ENCODE data around the gene GRWD1.

DNA sequence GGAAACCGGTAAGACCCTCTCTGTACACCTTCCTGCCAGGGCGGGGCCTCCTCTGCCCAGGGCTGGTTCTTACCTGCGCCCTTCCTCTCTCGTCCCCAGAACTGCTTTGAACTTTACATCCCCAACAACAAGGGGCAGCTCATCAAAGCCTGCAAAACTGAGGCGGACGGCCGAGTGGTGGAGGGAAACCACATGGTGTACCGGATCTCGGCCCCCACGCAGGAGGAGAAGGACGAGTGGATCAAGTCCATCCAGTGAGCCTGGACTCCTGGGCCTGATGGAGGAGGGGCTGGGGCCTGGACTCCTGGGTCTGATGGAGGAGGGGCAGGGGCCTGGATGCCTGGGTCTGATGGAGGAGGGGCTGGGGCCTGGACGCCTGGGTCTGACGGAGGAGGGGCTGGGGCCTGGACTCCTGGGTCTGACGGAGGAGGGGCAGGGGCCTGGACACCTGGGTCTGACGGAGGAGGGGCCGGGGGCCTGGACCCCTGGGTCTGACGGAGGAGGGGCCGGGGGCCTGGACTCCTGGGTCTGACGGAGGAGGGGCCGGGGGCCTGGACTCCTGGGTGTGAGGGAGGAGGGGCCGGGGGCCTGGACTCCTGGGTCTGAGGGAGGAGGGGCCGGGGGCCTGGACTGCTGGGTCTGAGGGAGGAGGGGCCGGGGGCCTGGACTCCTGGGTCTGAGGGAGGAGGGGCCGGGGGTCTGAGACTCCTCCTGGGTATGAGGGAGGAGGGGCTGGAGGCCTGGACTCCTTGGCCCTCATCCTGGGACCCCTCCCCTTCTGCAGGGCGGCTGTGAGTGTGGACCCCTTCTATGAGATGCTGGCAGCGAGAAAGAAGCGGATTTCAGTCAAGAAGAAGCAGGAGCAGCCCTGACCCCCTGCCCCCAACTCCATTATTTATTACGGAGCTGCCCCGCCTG, 32.8 kb downstream of the GRWD1 start:
- TF ChIP-seq POLR2AphosphoS5 (IDR thresholded peaks at IDR 0.05; ENCODE audit: insufficient read depth in 1 of 2, low read depth in 1 of 2), result no peak
- TF ChIP-seq, protein P1, sequence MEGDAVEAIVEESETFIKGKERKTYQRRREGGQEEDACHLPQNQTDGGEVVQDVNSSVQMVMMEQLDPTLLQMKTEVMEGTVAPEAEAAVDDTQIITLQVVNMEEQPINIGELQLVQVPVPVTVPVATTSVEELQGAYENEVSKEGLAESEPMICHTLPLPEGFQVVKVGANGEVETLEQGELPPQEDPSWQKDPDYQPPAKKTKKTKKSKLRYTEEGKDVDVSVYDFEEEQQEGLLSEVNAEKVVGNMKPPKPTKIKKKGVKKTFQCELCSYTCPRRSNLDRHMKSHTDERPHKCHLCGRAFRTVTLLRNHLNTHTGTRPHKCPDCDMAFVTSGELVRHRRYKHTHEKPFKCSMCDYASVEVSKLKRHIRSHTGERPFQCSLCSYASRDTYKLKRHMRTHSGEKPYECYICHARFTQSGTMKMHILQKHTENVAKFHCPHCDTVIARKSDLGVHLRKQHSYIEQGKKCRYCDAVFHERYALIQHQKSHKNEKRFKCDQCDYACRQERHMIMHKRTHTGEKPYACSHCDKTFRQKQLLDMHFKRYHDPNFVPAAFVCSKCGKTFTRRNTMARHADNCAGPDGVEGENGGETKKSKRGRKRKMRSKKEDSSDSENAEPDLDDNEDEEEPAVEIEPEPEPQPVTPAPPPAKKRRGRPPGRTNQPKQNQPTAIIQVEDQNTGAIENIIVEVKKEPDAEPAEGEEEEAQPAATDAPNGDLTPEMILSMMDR (IDR thresholded peaks at IDR 0.05), result no peak

Measured in vagina (tissue), 2 donors.